Hepatocyte (in vitro differentiated cells): ENCODE data around the gene ALDH1B1. TPM values are rescaled to one million over a fixed set of nuclear protein-coding genes. Genes with fewer than 3 reads are reported as not detected.

ENCODE experiments used
- DNase-seq: peaks from one replicate; pipeline ENCODE4 v3.0.0-alpha.2; 2016; ENCODE audit warnings: low spot score
- H2AFZ ChIP-seq: fragments of 200-600 bp; sonication (generic); 2 replicates; pipeline ENCODE4 v1.6.0; 2016; ENCODE audit warnings: antibody characterized with exemption, mild to moderate bottlenecking
- H3K27ac ChIP-seq: fragments of 200-600 bp; sonication (generic); 2 replicates; pipeline ENCODE4 v1.5.1; 2016; ENCODE audit warnings: mild to moderate bottlenecking
- H3K27me3 ChIP-seq: fragments of 200-600 bp; sonication (generic); 2 replicates; pipeline ENCODE4 v1.6.1; 2016
- H3K36me3 ChIP-seq: fragments of 200-600 bp; sonication (generic); replicated peaks from 2 replicates; pipeline ENCODE4 v1.5.1; 2016; ENCODE audit warnings: low read depth; ENCODE audit not compliant: insufficient read depth
- H3K4me1 ChIP-seq: fragments of 200-600 bp; sonication (generic); 2 replicates; pipeline ENCODE4 v1.5.1; 2016; ENCODE audit warnings: mild to moderate bottlenecking, moderate library complexity; ENCODE audit not compliant: insufficient read depth
- H3K4me2 ChIP-seq: fragments of 200-600 bp; sonication (generic); 2 replicates; pipeline ENCODE4 v1.6.0; 2016
- H3K4me3 ChIP-seq: fragments of 200-600 bp; sonication (generic); 2 replicates; pipeline ENCODE4 v1.5.1; 2016; ENCODE audit warnings: mild to moderate bottlenecking
- H3K79me2 ChIP-seq: fragments of 200-600 bp; sonication (generic); 2 replicates; pipeline ENCODE4 v1.6.0; 2017; ENCODE audit warnings: mild to moderate bottlenecking
- H3K9me2 ChIP-seq: fragments of 200-600 bp; sonication (generic); replicated peaks from 2 replicates; pipeline ENCODE4 v1.6.0; 2017; ENCODE audit warnings: mild to moderate bottlenecking; ENCODE audit not compliant: insufficient read depth
- H3K9me3 ChIP-seq: fragments of 200-600 bp; sonication (generic); 2 replicates; pipeline ENCODE4 v1.5.1; 2016; ENCODE audit warnings: low read depth, mild to moderate bottlenecking
- H4K20me1 ChIP-seq: fragments of 200-600 bp; sonication (generic); 2 replicates; pipeline ENCODE4 v1.6.0; 2016; ENCODE audit warnings: mild to moderate bottlenecking; ENCODE audit not compliant: insufficient read depth, poor library complexity, severe bottlenecking
- EZH2 ChIP-seq: fragments of 200-600 bp; sonication (generic); IDR thresholded peaks from 2 replicates; pipeline ENCODE4 v1.6.1; 2016; ENCODE audit warnings: antibody characterized with exemption, mild to moderate bottlenecking, borderline replicate concordance
- EZH2phosphoT487 ChIP-seq: fragments of 200-600 bp; sonication (generic); IDR thresholded peaks from one replicate; pipeline ENCODE4 v1.6.1; 2018; ENCODE audit warnings: antibody characterized with exemption, mild to moderate bottlenecking, low read depth, moderate library complexity; ENCODE audit not compliant: unreplicated experiment, severe bottlenecking
- WGBS: methylation state at CpG from one replicate; pipeline ENCODE4 v1.1.6; 2016; ENCODE audit warnings: low lambda C conversion rate; ENCODE audit errors: missing lambda C conversion rate; 5-methylcytosine and 5-hydroxymethylcytosine counted together
- polyA plus RNA-seq: library from polyadenylated mRNA; unstranded; fragments of >200 nt; fragmentation: Nextera tagmentation; extraction: Ambion mirVana; gene quantifications from 2 replicates; pipeline ENCODE4 v1.2.1, GENCODE V29; 2016
- total RNA-seq: library from RNA; depleted of rRNA; stranded (reverse); fragments of >200 nt; gene quantifications from 2 replicates; pipeline ENCODE4 v1.2.3, GENCODE V29; 2014
- TF ChIP-seq, protein P1 (sequence below): fragments of 200-600 bp; sonication (generic); IDR thresholded peaks from 2 replicates; pipeline ENCODE4 v1.5.1; 2016; ENCODE audit warnings: antibody characterized with exemption, mild to moderate bottlenecking; ENCODE audit not compliant: poor library complexity

Gene ALDH1B1
- total and polyA plus RNA-seq, 2 experiments from 2014 or later: 30.9 to 45.8 TPM

DNA sequence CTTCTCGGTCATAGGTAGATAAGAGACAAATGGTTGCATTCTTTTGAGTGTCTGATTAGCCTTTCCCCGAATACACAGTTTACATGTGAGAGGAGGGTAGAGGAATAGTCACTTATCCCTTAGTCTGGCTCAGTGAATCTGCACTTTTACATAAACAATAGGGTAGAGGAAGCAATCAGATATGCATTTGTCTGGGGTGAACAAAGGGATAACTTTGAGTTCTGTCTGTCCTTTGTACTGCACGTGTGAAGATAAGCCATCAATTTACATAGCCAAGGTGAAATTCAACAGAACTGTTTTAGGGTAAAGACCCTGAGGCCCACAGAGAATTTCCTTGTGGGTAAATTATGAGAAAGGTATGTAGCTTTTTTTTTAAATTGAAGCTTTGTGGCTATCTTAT lies 41.9 kb downstream of the ALDH1B1 start:
- H3K36me3 ChIP-seq: no peaks in the 10 kb centered on the region
- H2AFZ ChIP-seq: no peak overlapping the region
- H3K27ac ChIP-seq: peak overlapping the region; percentile 84
- H3K79me2 ChIP-seq: no peaks in the 10 kb centered on the region
- peaks cover 25% of the 10 kb centered on the region for H3K4me1 ChIP-seq
- WGBS: 39% methylated on average over 3 of the region's 3 CpGs
- no peaks in the 10 kb centered on the region for H4K20me1 ChIP-seq
- H3K4me3 ChIP-seq: no peak overlapping the region
- no peaks in the 10 kb centered on the region for H3K27me3 ChIP-seq
- H3K9me2 ChIP-seq: no peaks in the 10 kb centered on the region
- no peak overlapping the region for H3K4me2 ChIP-seq
- DNase-seq: no peak
- no peaks in the 10 kb centered on the region for H3K9me3 ChIP-seq
- TF ChIP-seq EZH2 (no peak), EZH2phosphoT487 (no peak)
- TF ChIP-seq, protein P1, sequence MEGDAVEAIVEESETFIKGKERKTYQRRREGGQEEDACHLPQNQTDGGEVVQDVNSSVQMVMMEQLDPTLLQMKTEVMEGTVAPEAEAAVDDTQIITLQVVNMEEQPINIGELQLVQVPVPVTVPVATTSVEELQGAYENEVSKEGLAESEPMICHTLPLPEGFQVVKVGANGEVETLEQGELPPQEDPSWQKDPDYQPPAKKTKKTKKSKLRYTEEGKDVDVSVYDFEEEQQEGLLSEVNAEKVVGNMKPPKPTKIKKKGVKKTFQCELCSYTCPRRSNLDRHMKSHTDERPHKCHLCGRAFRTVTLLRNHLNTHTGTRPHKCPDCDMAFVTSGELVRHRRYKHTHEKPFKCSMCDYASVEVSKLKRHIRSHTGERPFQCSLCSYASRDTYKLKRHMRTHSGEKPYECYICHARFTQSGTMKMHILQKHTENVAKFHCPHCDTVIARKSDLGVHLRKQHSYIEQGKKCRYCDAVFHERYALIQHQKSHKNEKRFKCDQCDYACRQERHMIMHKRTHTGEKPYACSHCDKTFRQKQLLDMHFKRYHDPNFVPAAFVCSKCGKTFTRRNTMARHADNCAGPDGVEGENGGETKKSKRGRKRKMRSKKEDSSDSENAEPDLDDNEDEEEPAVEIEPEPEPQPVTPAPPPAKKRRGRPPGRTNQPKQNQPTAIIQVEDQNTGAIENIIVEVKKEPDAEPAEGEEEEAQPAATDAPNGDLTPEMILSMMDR: no peak

DNA sequence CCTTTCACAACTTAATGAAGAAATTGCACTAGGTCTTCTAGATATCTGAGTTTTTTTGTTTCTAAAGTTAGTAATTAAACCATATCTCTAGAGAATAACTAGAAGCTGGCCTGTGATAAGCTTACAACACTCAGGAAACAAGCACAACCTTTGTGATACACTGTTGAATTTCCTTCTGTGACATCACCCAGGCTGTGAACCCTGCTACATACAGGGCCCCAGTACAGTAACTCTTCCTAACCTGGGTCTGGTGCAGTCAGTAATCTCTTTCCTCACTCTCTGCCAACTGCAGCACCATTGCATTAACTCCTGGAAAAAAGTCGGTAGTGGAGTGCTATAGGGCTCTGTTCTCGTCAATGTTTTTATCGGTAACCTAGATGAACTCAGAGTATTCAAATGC lies 42.4 kb downstream of the ALDH1B1 start:
- H3K9me2 ChIP-seq: no peaks in the 10 kb centered on the region
- DNase-seq: peak; percentile 62
- WGBS: 84% methylated on average over 3 of the region's 3 CpGs
- peak overlapping the region; percentile 84 for H3K27ac ChIP-seq
- no peaks in the 10 kb centered on the region for H3K27me3 ChIP-seq
- no peaks in the 10 kb centered on the region for H3K79me2 ChIP-seq
- no peaks in the 10 kb centered on the region for H3K9me3 ChIP-seq
- TF ChIP-seq, protein P1: no peak
- TF ChIP-seq EZH2phosphoT487 (no peak), EZH2 (no peak)
- H4K20me1 ChIP-seq: no peaks in the 10 kb centered on the region
- no peaks in the 10 kb centered on the region for H3K36me3 ChIP-seq
- no peak overlapping the region for H3K4me3 ChIP-seq
- H3K4me2 ChIP-seq: no peak overlapping the region
- H3K4me1 ChIP-seq: peaks cover 25% of the 10 kb centered on the region
- no peak overlapping the region for H2AFZ ChIP-seq

DNA sequence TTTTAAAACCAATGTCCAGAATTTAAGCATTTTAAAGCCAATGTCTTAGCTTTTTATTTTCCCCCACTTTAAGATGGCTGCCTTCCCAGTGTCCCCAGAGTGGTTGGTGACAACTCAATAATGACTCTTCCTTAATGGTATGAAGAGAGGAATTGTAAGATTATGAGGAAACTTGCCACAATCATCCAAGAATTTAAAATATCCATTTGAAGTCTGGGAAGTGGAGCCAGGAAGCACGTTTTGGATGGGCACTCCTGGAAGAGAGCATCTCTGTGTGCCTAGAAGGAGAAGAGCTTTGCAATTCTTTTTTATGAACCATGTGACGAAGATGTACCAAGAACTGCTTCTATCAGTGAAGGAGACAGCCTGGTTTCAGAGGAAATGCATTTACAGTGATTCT lies 43.0 kb downstream of the ALDH1B1 start:
- no peaks in the 10 kb centered on the region for H4K20me1 ChIP-seq
- H3K36me3 ChIP-seq: no peaks in the 10 kb centered on the region
- no peaks in the 10 kb centered on the region for H3K9me2 ChIP-seq
- H3K27me3 ChIP-seq: no peaks in the 10 kb centered on the region
- H3K4me1 ChIP-seq: peaks cover 25% of the 10 kb centered on the region
- H3K4me2 ChIP-seq: no peak overlapping the region
- H3K27ac ChIP-seq: peak overlapping the region; percentile 84
- whole genome bisulfite sequencing: 74% methylated on average over 2 of the region's 2 CpGs
- no peak overlapping the region for H2AFZ ChIP-seq
- TF ChIP-seq EZH2phosphoT487 (no peak), EZH2 (no peak)
- TF ChIP-seq, protein P1: no peak
- H3K79me2 ChIP-seq: no peaks in the 10 kb centered on the region
- H3K9me3 ChIP-seq: no peaks in the 10 kb centered on the region
- no peak overlapping the region for H3K4me3 ChIP-seq
- DNase-seq: no peak

DNA sequence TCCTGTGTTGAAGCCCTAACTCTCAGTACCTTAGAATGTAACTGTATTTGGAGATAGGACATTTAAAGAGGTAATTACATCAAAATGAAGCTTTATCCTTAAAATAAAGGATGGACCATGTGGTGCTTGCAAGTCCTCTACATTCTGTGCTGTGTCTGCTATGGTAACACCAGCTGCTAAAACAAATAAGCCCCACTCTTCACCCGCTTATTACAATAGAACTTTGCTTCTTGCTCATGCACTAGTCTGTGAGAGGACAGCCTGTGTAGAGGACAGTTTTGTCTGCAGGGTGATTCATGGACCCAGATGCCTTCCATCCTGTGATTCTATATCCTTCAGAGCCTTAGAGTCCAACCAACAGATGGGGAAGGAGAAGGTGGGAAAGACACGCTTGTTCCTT lies 44.2 kb downstream of the ALDH1B1 start:
- Histone ChIP-seq H3K9me3 (no peaks in the 10 kb centered on the region), H3K4me2 (peak overlapping the region; percentile 62), H4K20me1 (no peaks in the 10 kb centered on the region), H3K36me3 (no peaks in the 10 kb centered on the region), H3K27me3 (no peaks in the 10 kb centered on the region), H3K9me2 (no peaks in the 10 kb centered on the region), H2AFZ (peak overlapping the region; percentile 28), H3K27ac (peak overlapping the region; percentile 93), H3K4me3 (no peak overlapping the region), H3K4me1 (peaks cover 25% of the 10 kb centered on the region), H3K79me2 (no peaks in the 10 kb centered on the region)
- no peak for TF ChIP-seq EZH2
- TF ChIP-seq, protein P1: no peak
- no peak for TF ChIP-seq EZH2phosphoT487
- no peak for DNase-seq
- WGBS: 91% methylated on average over 2 of the region's 2 CpGs
